Measurements from ENCODE around the gene SLIT3.

Gene SLIT3

DNA sequence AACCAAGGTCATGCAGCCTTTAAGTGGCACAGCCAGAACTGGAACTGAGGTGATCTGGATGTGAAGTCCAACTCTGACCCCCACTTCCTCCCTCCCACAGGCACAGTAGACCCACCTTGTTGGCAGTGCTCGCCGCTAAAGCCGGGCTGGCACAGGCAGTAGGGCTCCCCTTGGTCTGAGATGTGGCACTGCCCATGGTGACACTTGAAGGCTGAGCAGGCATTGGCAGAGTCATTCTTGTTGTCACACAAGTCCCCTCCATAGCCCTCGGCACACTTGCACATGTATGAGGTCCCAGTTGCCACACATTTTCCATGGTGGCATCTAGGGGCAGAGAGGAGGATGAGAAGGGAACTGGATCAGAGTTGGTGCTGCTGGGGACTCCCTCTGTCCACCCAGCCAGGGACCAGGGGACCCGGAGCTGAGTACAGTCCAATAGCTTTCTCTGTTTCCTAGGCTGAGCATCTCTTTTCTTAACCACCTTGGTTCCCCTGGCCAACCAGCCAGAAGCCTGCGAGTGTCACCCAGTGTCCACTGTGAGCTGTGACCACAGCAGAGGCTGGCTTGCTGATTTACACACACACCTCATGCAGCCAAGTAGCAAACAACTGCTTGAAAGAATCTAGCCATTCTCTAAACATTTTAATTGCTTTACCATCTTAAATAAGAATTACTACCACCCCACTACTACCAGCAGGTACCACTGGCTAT lies 631.1 kb downstream of the SLIT3 start:
- H3K9me3 ChIP-seq (ENCODE audit: insufficient read depth, low read length): no peaks in the 10 kb centered on the region

GRCh38 chr5:168669156-168669555 lies 631.8 kb downstream of the SLIT3 start:
- Histone ChIP-seq H3F3A (ENCODE audit: insufficient read depth) (no peaks in the 10 kb centered on the region), H4K20me1 (ENCODE audit: low read depth, low read length) (no peaks in the 10 kb centered on the region), H3K9ac (ENCODE audit: low read length) (no peak overlapping the region), H3K79me2 (ENCODE audit: insufficient read depth, low read length) (no peaks in the 10 kb centered on the region), H3K27ac (ENCODE audit: low read depth, low read length) (no peak overlapping the region), H2AFZ (ENCODE audit: low read depth, low read length, severe bottlenecking) (no peak overlapping the region), H3K36me3 (ENCODE audit: low read length) (no peaks in the 10 kb centered on the region), H3K9me3 (ENCODE audit: insufficient read depth, low read length) (no peaks in the 10 kb centered on the region), H3K4me3 (ENCODE audit: insufficient read depth, low read length, poor library complexity, severe bottlenecking) (no peak overlapping the region), H3K9me2 (replicated peaks; ENCODE audit: insufficient read depth, low read length) (no peaks in the 10 kb centered on the region), H3K4me2 (ENCODE audit: low read depth, low read length, poor library complexity, severe bottlenecking) (no peak overlapping the region), H3K27me3 (ENCODE audit: low read length) (no peaks in the 10 kb centered on the region)
- TF ChIP-seq, protein P1, sequence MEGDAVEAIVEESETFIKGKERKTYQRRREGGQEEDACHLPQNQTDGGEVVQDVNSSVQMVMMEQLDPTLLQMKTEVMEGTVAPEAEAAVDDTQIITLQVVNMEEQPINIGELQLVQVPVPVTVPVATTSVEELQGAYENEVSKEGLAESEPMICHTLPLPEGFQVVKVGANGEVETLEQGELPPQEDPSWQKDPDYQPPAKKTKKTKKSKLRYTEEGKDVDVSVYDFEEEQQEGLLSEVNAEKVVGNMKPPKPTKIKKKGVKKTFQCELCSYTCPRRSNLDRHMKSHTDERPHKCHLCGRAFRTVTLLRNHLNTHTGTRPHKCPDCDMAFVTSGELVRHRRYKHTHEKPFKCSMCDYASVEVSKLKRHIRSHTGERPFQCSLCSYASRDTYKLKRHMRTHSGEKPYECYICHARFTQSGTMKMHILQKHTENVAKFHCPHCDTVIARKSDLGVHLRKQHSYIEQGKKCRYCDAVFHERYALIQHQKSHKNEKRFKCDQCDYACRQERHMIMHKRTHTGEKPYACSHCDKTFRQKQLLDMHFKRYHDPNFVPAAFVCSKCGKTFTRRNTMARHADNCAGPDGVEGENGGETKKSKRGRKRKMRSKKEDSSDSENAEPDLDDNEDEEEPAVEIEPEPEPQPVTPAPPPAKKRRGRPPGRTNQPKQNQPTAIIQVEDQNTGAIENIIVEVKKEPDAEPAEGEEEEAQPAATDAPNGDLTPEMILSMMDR (IDR thresholded peaks at IDR 0.05; ENCODE audit: insufficient read depth, low read length, poor library complexity, severe bottlenecking): no peak
- TF ChIP-seq EZH2phosphoT487 (conservative IDR thresholded peaks at IDR 0.05; ENCODE audit: low read length): no peak

More for the DNA sequence above, 631.1 kb downstream of the SLIT3 start:
- H3K9me2 ChIP-seq (replicated peaks; ENCODE audit: insufficient read depth, low read length): no peaks in the 10 kb centered on the region
- no peak overlapping the region for H3K27ac ChIP-seq (ENCODE audit: low read depth, low read length)
- TF ChIP-seq, protein P1 (IDR thresholded peaks at IDR 0.05; ENCODE audit: insufficient read depth, low read length, poor library complexity, severe bottlenecking): no peak
- no peak for TF ChIP-seq EZH2phosphoT487 (conservative IDR thresholded peaks at IDR 0.05; ENCODE audit: low read length)
- no peak overlapping the region for H3K4me3 ChIP-seq (ENCODE audit: insufficient read depth, low read length, poor library complexity, severe bottlenecking)
- no peaks in the 10 kb centered on the region for H3K36me3 ChIP-seq (ENCODE audit: low read length)
- H3K9ac ChIP-seq (ENCODE audit: low read length): no peak overlapping the region
- no peaks in the 10 kb centered on the region for H3F3A ChIP-seq (ENCODE audit: insufficient read depth)
- no peaks in the 10 kb centered on the region for H3K27me3 ChIP-seq (ENCODE audit: low read length)
- H3K4me2 ChIP-seq (ENCODE audit: low read depth, low read length, poor library complexity, severe bottlenecking): no peak overlapping the region
- no peak overlapping the region for H2AFZ ChIP-seq (ENCODE audit: low read depth, low read length, severe bottlenecking)
- no peaks in the 10 kb centered on the region for H4K20me1 ChIP-seq (ENCODE audit: low read depth, low read length)
- no peaks in the 10 kb centered on the region for H3K79me2 ChIP-seq (ENCODE audit: insufficient read depth, low read length)

DNA sequence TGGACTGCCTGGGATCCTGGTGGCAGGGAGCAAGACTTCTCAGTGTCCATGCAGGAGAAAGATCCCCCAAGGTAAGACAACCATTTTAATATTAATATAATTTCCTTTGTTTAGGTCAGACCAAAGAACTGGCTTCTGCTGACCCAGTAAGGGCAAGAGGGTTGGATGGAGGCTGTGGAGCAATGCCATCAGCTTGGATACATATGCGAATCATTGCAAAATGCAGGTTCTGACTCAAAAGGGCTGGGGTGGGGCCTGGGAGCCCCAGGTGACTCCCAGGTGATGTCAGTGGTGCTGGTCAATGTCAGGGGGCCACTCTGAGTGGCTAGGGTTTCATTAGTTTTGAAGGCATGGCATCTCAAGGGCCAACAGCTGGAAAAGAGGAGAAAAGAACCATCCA lies 632.9 kb downstream of the SLIT3 start:
- Histone ChIP-seq H3K4me2 (ENCODE audit: low read depth, low read length, poor library complexity, severe bottlenecking) (no peak overlapping the region), H3K27ac (ENCODE audit: low read depth, low read length) (no peak overlapping the region), H4K20me1 (ENCODE audit: low read depth, low read length) (no peaks in the 10 kb centered on the region), H3K9me3 (ENCODE audit: insufficient read depth, low read length) (no peaks in the 10 kb centered on the region), H3K27me3 (ENCODE audit: low read length) (no peaks in the 10 kb centered on the region), H3K36me3 (ENCODE audit: low read length) (no peaks in the 10 kb centered on the region), H3K79me2 (ENCODE audit: insufficient read depth, low read length) (no peaks in the 10 kb centered on the region), H3F3A (ENCODE audit: insufficient read depth) (no peaks in the 10 kb centered on the region), H3K9ac (ENCODE audit: low read length) (no peak overlapping the region), H3K4me3 (ENCODE audit: insufficient read depth, low read length, poor library complexity, severe bottlenecking) (no peak overlapping the region), H3K9me2 (replicated peaks; ENCODE audit: insufficient read depth, low read length) (no peaks in the 10 kb centered on the region), H2AFZ (ENCODE audit: low read depth, low read length, severe bottlenecking) (no peak overlapping the region)
- TF ChIP-seq EZH2phosphoT487 (conservative IDR thresholded peaks at IDR 0.05; ENCODE audit: low read length): no peak
- TF ChIP-seq, protein P1 (IDR thresholded peaks at IDR 0.05; ENCODE audit: insufficient read depth, low read length, poor library complexity, severe bottlenecking): no peak

All from SU-DHL-6 (cell line).